Esophagus (tissue), 2 donors: ENCODE data around the gene TLX3. TPM values are rescaled to one million over a fixed set of nuclear protein-coding genes. Genes with fewer than 3 reads are reported as not detected.
A peak's percentile ranks its signal among the peaks of the same experiment; 100 is the strongest.

ENCODE experiments used
- H3K27ac ChIP-seq, 2 donors: one replicate each; pipeline ENCODE4 v1.5.1; 2013; ENCODE audit warnings: low read depth in 2 of 2, mild to moderate bottlenecking in 2 of 2, inconsistent platforms in 1 of 2, low read length in 1 of 2, moderate library complexity in 1 of 2
- H3K27me3 ChIP-seq, 2 donors: one replicate each; pipeline ENCODE4 v1.6.1; 2013; ENCODE audit warnings: low read length in 2 of 2, control low read depth in 1 of 2, mild to moderate bottlenecking in 1 of 2; ENCODE audit not compliant: insufficient read depth in 2 of 2, control insufficient read depth in 1 of 2
- H3K36me3 ChIP-seq, 2 donors: one replicate each; pipeline ENCODE4 v1.6.1; 2013; ENCODE audit warnings: low read length in 1 of 2; ENCODE audit not compliant: control insufficient read depth in 2 of 2, insufficient read depth in 2 of 2
- H3K4me1 ChIP-seq, 2 donors: one replicate each; pipeline ENCODE4 v1.6.1; 2013; ENCODE audit warnings: low read length in 1 of 2; ENCODE audit not compliant: control insufficient read depth in 2 of 2, insufficient read depth in 2 of 2
- H3K4me3 ChIP-seq, 2 donors: one replicate each; pipeline ENCODE4 v1.5.1; 2013; ENCODE audit warnings: low read length in 2 of 2, mild to moderate bottlenecking in 2 of 2, low read depth in 1 of 2, moderate library complexity in 1 of 2
- H3K9me3 ChIP-seq, 2 donors: one replicate each; pipeline ENCODE4 v1.6.1; 2013; ENCODE audit warnings: mild to moderate bottlenecking in 2 of 2, low read depth in 1 of 2, low read length in 1 of 2, moderate library complexity in 1 of 2; ENCODE audit not compliant: control insufficient read depth in 2 of 2, insufficient read depth in 1 of 2
- WGBS, 2 donors: extraction: QIAGEN DNeasy Blood & Tissue Kit; methylation state at CpG; one replicate each; pipeline ENCODE4 v1.1.7; 2013; 5-methylcytosine and 5-hydroxymethylcytosine counted together
- polyA plus RNA-seq, 2 donors: library from polyadenylated mRNA; stranded (reverse); fragments of 200-250 nt; gene quantifications; one replicate each; pipeline ENCODE4 v1.2.3, GENCODE V29; 2013
- donor health status: healthy with polysubstance abuse.
- donor health status: Bipolar disorder and iron deficiency.

Gene TLX3
- not detected for polyA plus RNA-seq

DNA sequence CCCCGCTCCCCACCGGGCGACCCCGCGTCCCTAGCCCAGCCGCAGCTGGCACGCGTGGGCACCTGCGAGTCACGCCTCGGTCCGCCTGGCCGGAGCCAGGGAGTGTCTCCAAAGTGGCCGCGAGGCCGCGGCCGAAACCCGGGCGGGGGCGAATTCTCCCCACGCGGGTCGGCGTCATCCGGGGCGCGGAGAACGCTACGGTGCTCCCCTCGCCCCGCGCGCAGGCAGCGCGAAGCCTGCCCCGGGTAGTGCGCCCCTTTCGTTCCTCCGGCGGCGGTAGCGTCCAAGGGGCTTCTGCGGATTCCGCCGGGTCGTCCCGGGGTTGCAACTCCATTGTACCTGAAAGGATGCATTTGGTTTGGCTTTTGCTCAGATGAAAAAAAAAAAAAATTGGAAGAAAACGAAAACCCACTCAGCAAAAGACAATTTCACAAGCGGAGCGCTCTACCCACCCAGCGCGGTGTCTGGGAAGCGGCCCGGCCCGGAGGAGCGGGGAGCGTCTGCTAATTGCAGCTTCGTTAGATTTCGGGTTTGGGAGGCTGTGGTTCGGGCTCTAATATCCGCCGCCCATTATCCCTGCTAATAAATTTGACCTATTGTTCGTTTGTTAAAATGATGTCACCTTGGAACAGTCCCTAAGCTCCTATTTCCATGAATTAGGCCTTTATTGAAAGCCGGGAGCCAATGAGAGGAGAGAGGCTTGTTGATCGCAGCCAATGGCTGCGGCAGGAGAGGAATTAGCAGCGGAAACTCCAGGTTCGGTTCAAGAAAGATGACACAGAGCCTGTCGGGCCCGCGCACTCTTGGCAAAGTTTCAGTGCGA, at the start of gene TLX3:
TLX3 (plus strand) TSS at position 796 of the 823 bp plus-strand sequence. CDS start 118 bp downstream, outside the sequence.
- Histone ChIP-seq H3K4me1 (peaks cover 15 to 25% of the 10 kb centered on the region in 2 donors), H3K4me3 (peak within 1 kb of the TSS in 1 of 2 donors; percentile 7), H3K27me3 (peaks cover 7 to 65% of the 10 kb centered on the region in 2 donors), H3K27ac (no peak within 1 kb of the TSS), H3K9me3 (peaks cover 0 to 16% of the 10 kb centered on the region in 2 donors), H3K36me3 (no peaks in the 10 kb centered on the region)
- 12 to 13% methylated on average over 73 of the region's 73 CpGs for WGBS, 2 donors

DNA sequence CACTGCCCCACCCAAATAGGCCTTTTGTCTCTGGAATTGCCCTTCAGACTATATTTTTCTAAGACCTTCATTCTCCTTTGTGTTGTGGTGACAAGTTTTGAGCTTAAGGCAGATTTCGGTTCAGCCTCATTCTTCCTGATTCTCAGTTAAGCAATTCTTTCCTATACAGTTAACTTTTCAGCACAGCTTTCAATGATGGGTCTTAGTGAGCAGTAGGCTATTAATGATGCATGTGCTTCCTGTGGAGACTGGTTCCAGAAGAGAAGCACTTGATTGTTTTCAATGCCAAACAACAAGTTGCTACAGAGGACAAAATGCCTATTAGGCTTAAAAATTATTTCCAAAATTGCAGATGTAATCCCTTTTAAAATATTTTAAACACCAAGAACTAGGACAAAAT, 47.7 kb upstream of the TLX3 start:
- Histone ChIP-seq H3K36me3 (no peaks in the 10 kb centered on the region), H3K9me3 (no peaks in the 10 kb centered on the region), H3K4me3 (no peak overlapping the region), H3K27me3 (no peaks in the 10 kb centered on the region), H3K27ac (no peak overlapping the region), H3K4me1 (no peaks in the 10 kb centered on the region)
- 41 to 69% methylated on average over 1 of the region's 1 CpG for WGBS, 2 donors

DNA sequence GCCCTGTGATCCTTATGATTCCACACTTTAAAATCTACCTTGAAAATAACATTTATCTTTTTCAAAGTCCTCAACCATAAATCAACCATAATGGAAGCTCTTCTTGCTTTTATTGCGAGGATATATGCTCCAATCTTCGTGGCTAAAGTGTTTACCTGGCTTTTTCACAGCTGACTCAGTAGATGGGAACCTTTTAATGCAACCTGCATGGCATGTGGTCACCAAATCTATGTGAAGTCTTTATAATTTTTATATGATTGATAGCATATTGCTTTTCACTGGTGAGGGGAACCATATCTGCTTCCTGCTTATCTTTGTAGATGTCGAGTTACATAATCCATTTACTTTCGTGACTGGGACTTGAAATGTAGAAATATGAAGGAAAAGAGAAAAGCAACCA, 47.1 kb upstream of the TLX3 start:
- H3K27me3 ChIP-seq = no peaks in the 10 kb centered on the region
- H3K27ac ChIP-seq = no peak overlapping the region
- H3K36me3 ChIP-seq = no peaks in the 10 kb centered on the region
- no peaks in the 10 kb centered on the region for H3K9me3 ChIP-seq
- H3K4me3 ChIP-seq = no peak overlapping the region
- H3K4me1 ChIP-seq = no peaks in the 10 kb centered on the region
- 87% methylated on average over 4 of the region's 4 CpGs for WGBS, 2 donors

DNA sequence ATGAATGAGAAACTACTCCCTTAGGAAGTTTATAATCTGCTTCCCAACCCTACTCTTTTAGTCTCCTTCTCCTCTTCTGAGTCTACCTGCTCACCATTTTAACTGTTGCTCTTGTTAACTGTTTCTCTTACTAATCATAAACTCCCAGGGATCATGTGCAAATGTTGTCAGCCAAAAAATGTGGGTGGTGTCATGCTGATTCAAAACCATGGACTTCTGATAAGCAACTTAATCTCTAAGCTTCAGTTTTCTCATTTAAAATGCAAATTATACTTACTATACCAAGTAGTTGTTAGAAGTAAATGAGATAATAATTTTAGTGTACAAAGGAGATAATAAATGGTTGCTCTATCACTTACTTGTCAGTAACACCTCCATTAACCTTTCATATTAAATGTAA, 45.9 kb upstream of the TLX3 start:
- Histone ChIP-seq H3K36me3 (no peaks in the 10 kb centered on the region), H3K4me1 (no peaks in the 10 kb centered on the region), H3K4me3 (no peak overlapping the region), H3K9me3 (no peaks in the 10 kb centered on the region), H3K27me3 (no peaks in the 10 kb centered on the region), H3K27ac (no peak overlapping the region)

DNA sequence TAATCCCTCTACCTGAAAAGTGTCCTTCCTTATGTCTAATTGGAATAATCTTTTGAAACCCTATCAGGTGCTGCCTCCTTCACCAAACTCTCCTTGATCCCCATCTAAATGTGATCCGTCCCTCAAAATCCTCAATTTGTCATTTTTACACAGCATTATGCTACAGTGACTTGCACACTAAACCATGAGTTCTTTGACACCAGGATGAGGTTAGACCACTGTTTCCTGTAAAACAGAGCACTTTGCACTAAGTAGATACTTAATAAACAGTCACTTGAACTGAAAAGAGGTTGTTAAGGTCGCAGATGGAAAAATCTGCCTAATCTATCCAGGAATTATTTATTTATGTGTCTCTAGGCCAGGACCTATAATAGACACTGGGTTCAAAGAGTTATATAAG, 44.2 kb upstream of the TLX3 start:
- H3K36me3 ChIP-seq = no peaks in the 10 kb centered on the region
- no peaks in the 10 kb centered on the region for H3K4me1 ChIP-seq
- H3K9me3 ChIP-seq = no peaks in the 10 kb centered on the region
- H3K27ac ChIP-seq = no peak overlapping the region
- no peaks in the 10 kb centered on the region for H3K27me3 ChIP-seq
- no peak overlapping the region for H3K4me3 ChIP-seq
- 80 to 82% methylated on average over 2 of the region's 2 CpGs for WGBS, 2 donors

DNA sequence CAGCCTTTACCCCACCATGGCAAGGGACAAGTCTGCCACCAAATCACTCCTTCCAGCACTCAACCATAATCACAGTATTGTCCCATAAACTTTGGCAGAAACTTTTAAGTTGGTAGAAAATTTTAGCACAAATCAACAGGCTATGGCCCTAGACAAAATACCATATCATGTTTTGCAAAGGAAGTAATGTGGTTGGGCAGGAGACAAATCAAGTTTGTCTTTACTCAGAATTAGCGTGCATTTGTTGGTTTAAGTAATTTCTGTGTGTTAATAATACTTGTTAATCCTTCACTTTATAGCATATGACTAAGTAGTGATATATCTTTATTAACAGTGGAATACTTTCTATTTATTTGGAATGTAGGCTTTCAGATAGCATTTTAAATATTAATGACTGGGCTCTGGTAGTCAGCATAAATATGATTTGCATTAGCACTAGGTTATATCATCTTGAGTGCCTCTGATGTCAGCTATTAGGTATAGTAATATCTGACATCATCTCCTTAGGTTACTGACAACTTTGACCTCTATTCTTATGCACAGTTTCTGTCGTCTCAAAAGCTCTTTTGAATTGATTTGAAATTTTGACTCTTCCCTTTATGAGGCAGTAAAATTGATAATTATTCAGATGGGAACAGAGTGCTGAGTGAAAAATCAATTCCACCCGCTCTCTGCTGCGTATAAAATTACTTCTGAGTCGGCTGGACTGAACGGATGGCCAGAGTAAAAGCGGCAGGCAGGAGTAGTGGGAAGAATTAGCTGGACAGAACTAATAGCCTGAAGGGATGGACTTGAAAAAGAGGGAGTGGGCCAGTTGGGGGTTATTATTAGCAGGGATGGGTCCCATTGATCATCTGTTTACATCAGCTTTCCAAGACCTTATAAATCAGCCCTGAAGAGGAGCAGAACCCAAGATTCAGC, 40.1 kb upstream of the TLX3 start:
- Histone ChIP-seq H3K4me1 (no peaks in the 10 kb centered on the region), H3K27ac (no peak overlapping the region), H3K36me3 (no peaks in the 10 kb centered on the region), H3K27me3 (no peaks in the 10 kb centered on the region), H3K4me3 (no peak overlapping the region), H3K9me3 (no peaks in the 10 kb centered on the region)
- WGBS, 2 donors = 84 to 86% methylated on average over 7 of the region's 7 CpGs

DNA sequence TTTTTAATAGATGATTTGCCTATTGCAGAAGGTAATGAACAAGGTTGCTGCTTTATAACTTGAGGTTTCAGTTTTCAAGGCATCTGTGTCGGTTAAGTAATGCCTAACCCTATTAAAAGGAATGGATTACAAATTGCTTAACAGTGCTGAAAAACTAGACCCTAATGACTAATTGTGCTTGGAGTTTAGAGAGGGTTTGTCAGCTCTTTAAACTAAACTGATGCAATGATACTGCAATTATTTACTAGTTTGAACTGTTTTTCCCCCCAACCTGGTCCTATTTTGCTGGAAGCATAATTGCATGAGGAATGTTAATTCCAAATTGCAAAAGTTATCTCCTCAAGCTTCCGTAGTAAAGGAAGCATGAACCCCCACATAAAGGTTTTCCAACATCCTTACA, 39.3 kb upstream of the TLX3 start:
- no peaks in the 10 kb centered on the region for H3K36me3 ChIP-seq
- H3K4me1 ChIP-seq = no peaks in the 10 kb centered on the region
- no peaks in the 10 kb centered on the region for H3K9me3 ChIP-seq
- 78 to 83% methylated on average over 2 of the region's 2 CpGs for WGBS, 2 donors
- H3K27me3 ChIP-seq = no peaks in the 10 kb centered on the region
- H3K27ac ChIP-seq = no peak overlapping the region
- no peak overlapping the region for H3K4me3 ChIP-seq

DNA sequence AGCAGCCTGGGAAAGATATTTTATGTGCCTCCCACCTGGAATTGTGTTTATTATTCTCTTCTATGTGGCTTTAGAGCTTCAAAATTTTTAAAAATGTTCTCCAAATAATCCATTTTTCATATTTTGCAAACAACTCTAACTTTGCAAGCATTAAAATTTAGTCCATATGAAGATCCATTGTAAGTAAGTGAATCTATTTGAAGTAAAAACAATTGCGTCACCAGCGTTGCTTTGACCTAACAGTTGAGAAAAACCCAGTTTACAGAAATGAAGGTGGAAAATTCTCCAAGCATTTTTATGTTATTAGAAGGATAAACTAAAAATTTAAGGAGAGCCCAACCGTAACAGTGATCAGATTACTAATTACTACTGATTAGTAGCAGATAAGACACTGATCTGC, 38.9 kb upstream of the TLX3 start:
- Histone ChIP-seq H3K9me3 (no peaks in the 10 kb centered on the region), H3K4me1 (no peaks in the 10 kb centered on the region), H3K27me3 (no peaks in the 10 kb centered on the region), H3K27ac (no peak overlapping the region), H3K36me3 (no peaks in the 10 kb centered on the region), H3K4me3 (no peak overlapping the region)
- 91 to 94% methylated on average over 3 of the region's 3 CpGs for WGBS, 2 donors

DNA sequence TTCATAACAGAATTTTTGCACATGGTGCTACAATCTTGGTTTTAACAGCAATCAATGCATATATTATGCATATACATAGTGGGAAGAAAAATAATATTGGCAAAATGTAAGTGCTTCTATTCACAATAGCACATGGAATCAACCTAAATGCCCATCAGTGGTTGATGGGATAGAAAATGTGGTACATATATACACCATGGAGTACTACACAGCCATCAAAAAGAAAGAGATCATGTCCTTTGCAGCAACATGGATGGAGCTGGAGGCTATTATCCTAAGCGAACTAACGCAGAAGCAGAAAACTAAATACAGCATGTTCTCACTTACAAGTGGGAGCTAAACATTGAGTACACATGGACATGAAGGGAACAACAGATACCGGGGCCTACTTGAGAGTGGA, 37.2 kb upstream of the TLX3 start:
- Histone ChIP-seq H3K9me3 (no peaks in the 10 kb centered on the region), H3K27me3 (no peaks in the 10 kb centered on the region), H3K36me3 (no peaks in the 10 kb centered on the region), H3K4me3 (no peak overlapping the region), H3K27ac (no peak overlapping the region), H3K4me1 (no peaks in the 10 kb centered on the region)
- 94 to 96% methylated on average over 3 of the region's 3 CpGs for WGBS, 2 donors
